ENCODE data around the gene MCTP1. TPM values are rescaled to one million over a fixed set of nuclear protein-coding genes. Genes with fewer than 3 reads are reported as not detected.

MCTP1 gene
- polyA plus RNA-seq, 3 donors, result 34.4 to 72.9 (median 55.5) TPM

DNA sequence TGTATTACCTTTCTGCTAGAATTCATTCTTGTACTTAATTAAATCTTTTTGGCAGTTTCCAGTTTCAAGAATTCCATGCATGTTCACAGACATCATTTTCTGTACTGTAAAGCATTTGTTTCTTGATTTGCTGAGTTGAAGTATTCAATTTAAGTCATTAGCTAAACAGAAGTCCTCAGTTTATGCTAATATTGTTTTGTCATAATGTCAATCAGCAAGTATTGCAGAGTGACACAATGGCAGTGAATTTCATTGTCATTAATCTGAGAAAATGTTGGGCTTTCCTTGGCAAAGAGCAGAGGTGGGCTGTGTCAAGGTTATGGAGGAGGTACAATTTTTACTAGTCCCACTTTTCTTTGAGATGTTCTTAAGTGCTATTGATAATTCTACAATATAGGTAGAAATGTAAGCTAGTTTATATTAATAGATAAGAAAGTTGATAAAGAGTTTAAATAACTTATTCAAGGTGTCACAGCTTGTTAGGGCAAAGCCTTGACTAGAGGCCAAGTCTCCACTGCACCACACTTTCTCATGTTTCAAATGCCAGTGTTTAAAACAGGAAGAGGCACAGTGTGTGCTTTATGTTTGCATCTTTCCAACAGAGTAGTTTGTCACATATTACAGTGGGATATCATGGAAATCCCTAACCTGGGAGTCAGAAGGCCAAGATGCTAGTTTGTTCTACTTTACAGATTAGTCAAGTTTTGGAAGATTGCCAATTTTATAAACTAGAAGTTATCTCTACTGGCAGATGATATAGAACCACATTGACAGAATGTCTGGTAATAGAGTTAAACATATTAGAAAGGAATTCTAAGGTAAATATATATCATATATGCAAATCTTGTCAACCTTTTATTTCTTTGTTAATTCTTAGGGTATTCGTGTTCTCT, 610.2 kb downstream of the MCTP1 start:
- TF ChIP-seq, protein P1, sequence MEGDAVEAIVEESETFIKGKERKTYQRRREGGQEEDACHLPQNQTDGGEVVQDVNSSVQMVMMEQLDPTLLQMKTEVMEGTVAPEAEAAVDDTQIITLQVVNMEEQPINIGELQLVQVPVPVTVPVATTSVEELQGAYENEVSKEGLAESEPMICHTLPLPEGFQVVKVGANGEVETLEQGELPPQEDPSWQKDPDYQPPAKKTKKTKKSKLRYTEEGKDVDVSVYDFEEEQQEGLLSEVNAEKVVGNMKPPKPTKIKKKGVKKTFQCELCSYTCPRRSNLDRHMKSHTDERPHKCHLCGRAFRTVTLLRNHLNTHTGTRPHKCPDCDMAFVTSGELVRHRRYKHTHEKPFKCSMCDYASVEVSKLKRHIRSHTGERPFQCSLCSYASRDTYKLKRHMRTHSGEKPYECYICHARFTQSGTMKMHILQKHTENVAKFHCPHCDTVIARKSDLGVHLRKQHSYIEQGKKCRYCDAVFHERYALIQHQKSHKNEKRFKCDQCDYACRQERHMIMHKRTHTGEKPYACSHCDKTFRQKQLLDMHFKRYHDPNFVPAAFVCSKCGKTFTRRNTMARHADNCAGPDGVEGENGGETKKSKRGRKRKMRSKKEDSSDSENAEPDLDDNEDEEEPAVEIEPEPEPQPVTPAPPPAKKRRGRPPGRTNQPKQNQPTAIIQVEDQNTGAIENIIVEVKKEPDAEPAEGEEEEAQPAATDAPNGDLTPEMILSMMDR (IDR thresholded peaks at IDR 0.05), result no peak
- Mint-ChIP-seq H3K4me3 (no peak overlapping the region), H3K4me1 (peaks cover 2% of the 10 kb centered on the region), H3K9me3 (peaks cover 0 to 3% (median 0%) of the 10 kb centered on the region in 7 donors), H3K36me3 (peaks cover 18 to 25% of the 10 kb centered on the region in 2 donors), H3K27me3 (ENCODE audit: low read depth in 3 of 3) (peaks cover 0 to 2% (median 0%) of the 10 kb centered on the region in 3 donors), H3K27ac (no peak overlapping the region)
- Histone ChIP-seq H3K79me2 (ENCODE audit: insufficient read depth, low read length) (no peaks in the 10 kb centered on the region), H3K4me3 (replicated peaks in 1 of 3; ENCODE audit: low read depth in 2 of 3, low read length in 3 of 3) (no peak overlapping the region), H3K27ac (ENCODE audit: low read depth in 1 of 2, low read length in 2 of 2) (no peak overlapping the region), H3K27me3 (ENCODE audit: control insufficient read depth in 2 of 2, insufficient read depth in 2 of 2, low read length in 2 of 2) (no peaks in the 10 kb centered on the region), H3K4me2 (replicated peaks; ENCODE audit: extremely low read depth, low read length, poor library complexity, severe bottlenecking) (no peak overlapping the region), H4K20me1 (ENCODE audit: insufficient read depth, low read length) (no peaks in the 10 kb centered on the region), H3K4me1 (ENCODE audit: control insufficient read depth in 1 of 2, insufficient read depth in 2 of 2, low read length in 2 of 2) (no peaks in the 10 kb centered on the region), H3K9me3 (replicated peaks in 1 of 2; ENCODE audit: control insufficient read depth in 1 of 2, insufficient read depth in 1 of 2, low read length in 2 of 2) (no peaks in the 10 kb centered on the region), H2AFZ (ENCODE audit: insufficient read depth, low read depth, low read length, poor library complexity, severe bottlenecking) (no peak overlapping the region), H3K36me3 (replicated peaks in 1 of 2; ENCODE audit: control insufficient read depth in 1 of 2, insufficient read depth in 2 of 2, low read length in 2 of 2) (peaks cover 6 to 11% of the 10 kb centered on the region in 2 donors), H3K9ac (ENCODE audit: insufficient read depth, low read length, poor library complexity, severe bottlenecking) (no peak overlapping the region)
- DNase-seq, result no peak
- intact Hi-C loops (cut with micrococcal nuclease), result no loop called here
- no CpG with 5 or more reads among the region's 1 CpG for WGBS (ENCODE audit: insufficient coverage)

DNA sequence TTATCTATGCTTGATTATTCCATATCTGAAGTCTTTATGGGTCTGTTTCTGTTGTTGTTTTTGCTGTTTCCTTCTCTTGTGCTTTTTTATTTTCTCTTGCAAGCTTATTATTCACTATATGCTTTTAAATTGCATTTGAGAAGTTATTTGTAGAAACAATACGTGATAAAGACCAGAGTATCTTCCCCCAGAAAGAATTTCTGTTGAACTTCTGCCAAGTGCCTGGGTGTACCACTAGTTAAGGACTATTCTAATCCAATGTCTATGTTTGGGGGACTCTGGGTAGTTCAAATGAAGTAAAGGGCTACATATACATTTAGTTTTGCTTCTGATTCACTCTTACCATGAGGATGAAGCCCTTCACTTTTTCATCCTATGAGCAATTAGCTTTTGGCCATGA, 612.1 kb downstream of the MCTP1 start:
- no peak overlapping the region for H3K4me2 ChIP-seq (replicated peaks; ENCODE audit: extremely low read depth, low read length, poor library complexity, severe bottlenecking)
- H3K27ac Mint-ChIP-seq, result no peak overlapping the region

More for the DNA sequence above, 612.1 kb downstream of the MCTP1 start:
- no peaks in the 10 kb centered on the region for H4K20me1 ChIP-seq (ENCODE audit: insufficient read depth, low read length)
- H3K27me3 Mint-ChIP-seq (ENCODE audit: low read depth in 3 of 3), result peaks cover 0 to 2% (median 0%) of the 10 kb centered on the region in 3 donors
- H3K36me3 ChIP-seq (replicated peaks in 1 of 2; ENCODE audit: control insufficient read depth in 1 of 2, insufficient read depth in 2 of 2, low read length in 2 of 2), result peaks cover 6 to 17% of the 10 kb centered on the region in 2 donors
- TF ChIP-seq, protein P1 (IDR thresholded peaks at IDR 0.05), result no peak
- intact Hi-C loops (cut with micrococcal nuclease), result no loop called here
- no peaks in the 10 kb centered on the region for H3K79me2 ChIP-seq (ENCODE audit: insufficient read depth, low read length)
- no peak overlapping the region for H3K4me3 Mint-ChIP-seq
- H3K4me3 ChIP-seq (replicated peaks in 1 of 3; ENCODE audit: low read depth in 2 of 3, low read length in 3 of 3), result no peak overlapping the region
- no peak overlapping the region for H2AFZ ChIP-seq (ENCODE audit: insufficient read depth, low read depth, low read length, poor library complexity, severe bottlenecking)
- no peak overlapping the region for H3K9ac ChIP-seq (ENCODE audit: insufficient read depth, low read length, poor library complexity, severe bottlenecking)
- peaks cover 2% of the 10 kb centered on the region for H3K4me1 Mint-ChIP-seq
- peaks cover 0 to under 1% (median 0%) of the 10 kb centered on the region in 7 donors for H3K9me3 Mint-ChIP-seq
- H3K9me3 ChIP-seq (replicated peaks in 1 of 2; ENCODE audit: control insufficient read depth in 1 of 2, insufficient read depth in 1 of 2, low read length in 2 of 2), result no peaks in the 10 kb centered on the region
- H3K36me3 Mint-ChIP-seq, result peaks cover 20 to 30% of the 10 kb centered on the region in 2 donors
- H3K4me1 ChIP-seq (ENCODE audit: control insufficient read depth in 1 of 2, insufficient read depth in 2 of 2, low read length in 2 of 2), result no peaks in the 10 kb centered on the region
- H3K27me3 ChIP-seq (ENCODE audit: control insufficient read depth in 2 of 2, insufficient read depth in 2 of 2, low read length in 2 of 2), result no peaks in the 10 kb centered on the region
- no peak for DNase-seq
- peak overlapping the region in 1 of 2 donors; percentile 2 for H3K27ac ChIP-seq (ENCODE audit: low read depth in 1 of 2, low read length in 2 of 2)
- WGBS (ENCODE audit: insufficient coverage), result no CpG with 5 or more reads among the region's 1 CpG
